Keratinocyte (primary cell): ENCODE measurements around the gene PIEZO1. TPM values are rescaled to one million over a fixed set of nuclear protein-coding genes. Genes with fewer than 3 reads are reported as not detected.
"Not testable (repeated sequence)": the region's sequence is repeated elsewhere in the genome, so short reads cannot be mapped to it uniquely, and the experiment has no call there.

Experiments
- DNase-seq: peaks from one replicate; pipeline ENCODE4 v3.0.0-alpha.2; 2011; ENCODE audit warnings: low read depth, missing footprints, low spot score
- FAIRE-seq: peaks from 2 replicates; lab custom pipeline; 2011; peaks lifted over from hg19 to GRCh38; lab: Jason Lieb, UNC
- H2AFZ ChIP-seq: 2 replicates; pipeline ENCODE4 v1.6.0; 2012; ENCODE audit warnings: low read length, control low read depth, inconsistent platforms; ENCODE audit not compliant: control insufficient read depth
- H3K27ac ChIP-seq: 2 replicates; pipeline ENCODE4 v1.5.1; 2011; ENCODE audit warnings: low read length; ENCODE audit not compliant: control insufficient read depth, insufficient read depth
- H3K27me3 ChIP-seq: 3 replicates; pipeline ENCODE4 v1.6.0; 2011; ENCODE audit warnings: low read length; ENCODE audit not compliant: control insufficient read depth, insufficient read depth; ENCODE audit errors: extremely low read depth
- H3K36me3 ChIP-seq, 2 experiments: 2 replicates in 1 of 2; 3 replicates in 1 of 2; pipeline ENCODE4 v1.5.1; 2011; ENCODE audit warnings: low read length in 2 of 2, mild to moderate bottlenecking in 1 of 2; ENCODE audit not compliant: control insufficient read depth in 2 of 2, insufficient read depth in 2 of 2; ENCODE audit errors: extremely low read depth in 1 of 2
- H3K4me1 ChIP-seq: 3 replicates; pipeline ENCODE4 v1.5.1; 2011; ENCODE audit warnings: low read length; ENCODE audit not compliant: control insufficient read depth, insufficient read depth; ENCODE audit errors: extremely low read depth
- H3K4me2 ChIP-seq: 3 replicates; pipeline ENCODE4 v1.6.0; 2011; ENCODE audit warnings: low read depth, low read length; ENCODE audit not compliant: control insufficient read depth, insufficient read depth; ENCODE audit errors: extremely low read depth
- H3K4me3 ChIP-seq, 3 experiments: fragments of 200-600 bp in 1 of 3; sonication (generic) in 1 of 3; 2 replicates in 2 of 3; 3 replicates in 1 of 3; pipeline ENCODE4 v1.5.1; 2011 to 2016; ENCODE audit warnings: low read length in 3 of 3, mild to moderate bottlenecking in 3 of 3, control low read depth in 2 of 3, inconsistent platforms in 1 of 3, low read depth in 1 of 3, mixed read lengths in 1 of 3, mixed run types in 1 of 3, moderate library complexity in 1 of 3; ENCODE audit not compliant: control insufficient read depth in 2 of 3, insufficient read depth in 2 of 3; ENCODE audit errors: extremely low read depth in 1 of 3
- H3K79me2 ChIP-seq: 2 replicates; pipeline ENCODE4 v1.6.0; 2012; ENCODE audit warnings: low read length; ENCODE audit not compliant: control insufficient read depth, insufficient read depth
- H3K9ac ChIP-seq: 3 replicates; pipeline ENCODE4 v1.6.0; 2011; ENCODE audit warnings: low read length; ENCODE audit not compliant: control insufficient read depth, insufficient read depth; ENCODE audit errors: extremely low read depth
- H3K9me1 ChIP-seq: 3 replicates; pipeline ENCODE4 v1.6.0; 2011; ENCODE audit warnings: low read length; ENCODE audit not compliant: control insufficient read depth, insufficient read depth; ENCODE audit errors: extremely low read depth
- H3K9me3 ChIP-seq: 2 replicates; pipeline ENCODE4 v1.5.1; 2012; ENCODE audit warnings: low read depth, low read length; ENCODE audit not compliant: control insufficient read depth
- H4K20me1 ChIP-seq: 3 replicates; pipeline ENCODE4 v1.6.0; 2011; ENCODE audit warnings: low read length; ENCODE audit not compliant: control insufficient read depth, insufficient read depth; ENCODE audit errors: extremely low read depth
- CTCF ChIP-seq, 3 experiments: IDR thresholded peaks in 1 of 3; conservative IDR thresholded peaks in 1 of 3; optimal IDR thresholded peaks in 1 of 3; 2 replicates in 2 of 3; 3 replicates in 1 of 3; pipeline versions ENCODE3 to v1.5.1; 2011; ENCODE audit warnings: low read length in 3 of 3, mild to moderate bottlenecking in 3 of 3, moderate library complexity in 2 of 3, control low read depth in 1 of 3, inconsistent platforms in 1 of 3; ENCODE audit not compliant: insufficient read depth in 2 of 3; ENCODE audit errors: extremely low read depth in 1 of 3
- EZH2 ChIP-seq: IDR thresholded peaks from one replicate; pipeline ENCODE4 v1.6.1; 2012; ENCODE audit warnings: inconsistent platforms, mild to moderate bottlenecking, low read length, moderate library complexity
- dilution Hi-C: fragments of 300-500 bp; cut with MboI; formaldehyde crosslinking; loops from one replicate; pipeline ENCODE4 v1.7.0; 2020; ENCODE audit warnings: low sequenced_read_pairs; ENCODE audit not compliant: extremely low pct_ligation_motif_present
- polyA plus RNA-seq, 5 experiments: library from polyadenylated mRNA; depleted of rRNA in 3 of 5; stranded (reverse) in 3 of 5; stranded (forward) in 1 of 5; unstranded in 1 of 5; fragments of >200 nt; gene quantifications; 1 replicate in 1 of 5; 2 replicates in 3 of 5; 3 replicates in 1 of 5; pipeline versions ENCODE4 v1.2.1 to v1.2.3, GENCODE V29; 2011 to 2012; ENCODE audit warnings: missing spikeins in 2 of 5, low read depth in 1 of 5, low replicate concordance in 1 of 5

The PIEZO1 gene
- polyA plus RNA-seq, 1 donor (not counting 4 experiments of a cell fraction or from before 2014, with no cell fraction given): 62.8 TPM

GRCh38 chr16:88772871-88773811 is 11.9 kb downstream of the PIEZO1 start:
- Histone ChIP-seq H3K9me3 (no peaks in the 10 kb centered on the region), H3K4me1 (peaks cover 25% of the 10 kb centered on the region), H3K36me3 (peaks cover 11 to 12% of the 10 kb centered on the region in 2 experiments), H3K79me2 (peaks cover 97% of the 10 kb centered on the region), H3K27me3 (no peaks in the 10 kb centered on the region), H3K4me3 (no peak overlapping the region), H2AFZ (no peak overlapping the region), H3K4me2 (no peak overlapping the region), H4K20me1 (peaks cover 50% of the 10 kb centered on the region), H3K9ac (no peak overlapping the region), H3K27ac (no peak overlapping the region), H3K9me1 (peaks cover 6% of the 10 kb centered on the region)
- FAIRE-seq: no peak
- TF ChIP-seq EZH2 (no peak), CTCF (optimal IDR thresholded peaks at IDR 0.05 in 1 of 3, IDR thresholded peaks at IDR 0.05 in 1 of 3, conservative IDR thresholded peaks at IDR 0.05 in 1 of 3; ENCODE audit: extremely low read depth in 1 of 3, insufficient read depth in 2 of 3, low read length in 3 of 3) (no peak)
- dilution Hi-C loops: loop anchor here (25.0 kb wide), 1 partner anchor 111 kb away; the partner anchor contains the start of genes CYBA and MVD
- DNase-seq: no peak

DNA sequence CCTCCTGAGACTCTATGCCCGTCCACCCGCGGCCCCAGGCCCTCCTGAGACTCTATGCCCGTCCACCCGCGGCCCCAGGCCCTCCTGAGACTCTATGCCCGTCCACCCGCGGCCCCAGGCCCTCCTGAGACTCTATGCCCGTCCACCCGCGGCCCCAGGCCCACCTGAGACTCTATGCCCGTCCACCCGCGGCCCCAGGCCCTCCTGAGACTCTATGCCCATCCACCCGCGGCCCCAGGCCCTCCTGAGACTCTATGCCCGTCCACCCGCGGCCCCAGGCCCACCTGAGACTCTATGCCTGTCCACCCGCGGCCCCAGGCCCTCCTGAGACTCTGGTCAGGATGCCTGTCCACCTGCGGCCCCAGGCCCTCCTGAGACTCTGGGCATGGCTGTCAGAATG is 13.2 kb downstream of the PIEZO1 start:
- H3K4me3 ChIP-seq, DNase-seq, H2AFZ ChIP-seq, H3K9me1 ChIP-seq, H3K27ac ChIP-seq, H3K27me3 ChIP-seq, H3K4me2 ChIP-seq, H3K9me3 ChIP-seq, H3K9ac ChIP-seq, FAIRE-seq: not testable (repeated sequence)
- Histone ChIP-seq H3K79me2 (peaks cover 97% of the 10 kb centered on the region), H3K4me1 (peaks cover 25% of the 10 kb centered on the region), H3K36me3 (peaks cover 9 to 15% of the 10 kb centered on the region in 2 experiments), H4K20me1 (peaks cover 53% of the 10 kb centered on the region)
- dilution Hi-C loops: loop anchor here (25.0 kb wide), 1 partner anchor 109 kb away; the partner anchor contains the start of genes CYBA and MVD
